AG09309 (cell line): ENCODE data around the gene ITM2B.

Experiments
- DNase-seq: peaks from one replicate; pipeline ENCODE4 v3.0.0-alpha.2; 2010; ENCODE audit warnings: low read depth
- H3K4me3 ChIP-seq: 2 replicates; pipeline ENCODE4 v1.5.1; 2011; ENCODE audit warnings: mild to moderate bottlenecking, low read depth, low read length, moderate library complexity; ENCODE audit not compliant: control insufficient read depth
- TF ChIP-seq, protein P1 (sequence below): IDR thresholded peaks from 2 replicates; pipeline ENCODE4 v1.5.1; 2011; ENCODE audit warnings: mild to moderate bottlenecking, low read depth, low read length, inconsistent platforms; ENCODE audit not compliant: insufficient read depth, control insufficient read depth; ENCODE audit errors: missing control alignments

ITM2B gene

DNA sequence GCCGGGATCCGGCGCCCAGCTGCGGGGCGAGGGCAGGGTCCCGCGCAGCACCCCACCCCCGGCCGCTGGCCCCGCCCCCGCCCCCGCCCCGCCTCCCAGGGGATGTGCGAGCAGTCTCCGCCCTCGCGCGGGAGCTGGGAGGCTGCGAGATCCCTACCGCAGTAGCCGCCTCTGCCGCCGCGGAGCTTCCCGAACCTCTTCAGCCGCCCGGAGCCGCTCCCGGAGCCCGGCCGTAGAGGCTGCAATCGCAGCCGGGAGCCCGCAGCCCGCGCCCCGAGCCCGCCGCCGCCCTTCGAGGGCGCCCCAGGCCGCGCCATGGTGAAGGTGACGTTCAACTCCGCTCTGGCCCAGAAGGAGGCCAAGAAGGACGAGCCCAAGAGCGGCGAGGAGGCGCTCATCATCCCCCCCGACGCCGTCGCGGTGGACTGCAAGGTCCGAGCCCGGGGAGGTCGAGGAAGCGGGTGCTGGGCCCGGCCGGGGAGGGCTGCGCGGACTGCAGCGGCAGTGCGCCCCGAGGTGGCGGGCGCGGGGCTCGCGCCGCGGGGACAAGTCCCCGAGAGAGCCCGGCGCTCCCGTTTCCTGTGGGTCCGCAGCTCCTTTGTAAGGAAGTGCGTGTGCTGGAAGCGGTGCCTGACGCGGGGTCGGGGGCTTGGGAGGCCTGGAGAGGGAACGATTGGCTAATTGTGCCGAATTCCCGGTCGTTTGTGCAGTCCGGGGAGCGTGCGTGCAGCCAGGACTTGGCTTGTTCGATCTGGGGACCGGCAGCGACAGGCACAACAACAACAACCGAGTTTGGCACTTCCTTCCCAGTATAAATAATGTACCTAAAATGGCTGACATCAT, at the start of gene ITM2B:
Gene ITM2B (plus strand): TSS at position 161 of the 843 bp plus-strand sequence. CDS start 155 bp downstream, at position 316.
- TF ChIP-seq, protein P1, sequence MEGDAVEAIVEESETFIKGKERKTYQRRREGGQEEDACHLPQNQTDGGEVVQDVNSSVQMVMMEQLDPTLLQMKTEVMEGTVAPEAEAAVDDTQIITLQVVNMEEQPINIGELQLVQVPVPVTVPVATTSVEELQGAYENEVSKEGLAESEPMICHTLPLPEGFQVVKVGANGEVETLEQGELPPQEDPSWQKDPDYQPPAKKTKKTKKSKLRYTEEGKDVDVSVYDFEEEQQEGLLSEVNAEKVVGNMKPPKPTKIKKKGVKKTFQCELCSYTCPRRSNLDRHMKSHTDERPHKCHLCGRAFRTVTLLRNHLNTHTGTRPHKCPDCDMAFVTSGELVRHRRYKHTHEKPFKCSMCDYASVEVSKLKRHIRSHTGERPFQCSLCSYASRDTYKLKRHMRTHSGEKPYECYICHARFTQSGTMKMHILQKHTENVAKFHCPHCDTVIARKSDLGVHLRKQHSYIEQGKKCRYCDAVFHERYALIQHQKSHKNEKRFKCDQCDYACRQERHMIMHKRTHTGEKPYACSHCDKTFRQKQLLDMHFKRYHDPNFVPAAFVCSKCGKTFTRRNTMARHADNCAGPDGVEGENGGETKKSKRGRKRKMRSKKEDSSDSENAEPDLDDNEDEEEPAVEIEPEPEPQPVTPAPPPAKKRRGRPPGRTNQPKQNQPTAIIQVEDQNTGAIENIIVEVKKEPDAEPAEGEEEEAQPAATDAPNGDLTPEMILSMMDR, result no peak
- no peak for DNase-seq

DNA sequence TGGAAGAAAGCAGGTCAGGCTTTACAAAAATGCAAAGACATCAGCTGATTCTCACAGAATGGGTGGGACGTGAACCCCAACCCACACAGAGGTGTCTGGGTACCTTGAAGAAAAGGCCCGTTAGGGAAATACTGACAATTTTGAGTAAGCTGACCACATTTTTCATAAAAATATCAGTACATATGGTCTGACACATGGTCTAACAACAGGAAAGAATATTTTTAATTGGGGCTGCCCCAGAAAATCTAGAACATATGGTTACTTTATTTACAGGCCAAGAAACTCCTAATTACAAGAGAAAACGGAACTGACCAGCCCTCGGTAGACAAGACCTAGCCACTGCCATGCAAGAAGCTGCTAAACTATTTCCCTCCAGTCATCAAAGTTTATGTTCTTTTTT, 48.7 kb upstream of the ITM2B start:
- no peak overlapping the region for H3K4me3 ChIP-seq
- TF ChIP-seq, protein P1, result no peak
- DNase-seq, result no peak

More for the DNA sequence above, at the start of gene ITM2B:
- H3K4me3 ChIP-seq, result peak within 1 kb of the TSS; percentile 90

DNA sequence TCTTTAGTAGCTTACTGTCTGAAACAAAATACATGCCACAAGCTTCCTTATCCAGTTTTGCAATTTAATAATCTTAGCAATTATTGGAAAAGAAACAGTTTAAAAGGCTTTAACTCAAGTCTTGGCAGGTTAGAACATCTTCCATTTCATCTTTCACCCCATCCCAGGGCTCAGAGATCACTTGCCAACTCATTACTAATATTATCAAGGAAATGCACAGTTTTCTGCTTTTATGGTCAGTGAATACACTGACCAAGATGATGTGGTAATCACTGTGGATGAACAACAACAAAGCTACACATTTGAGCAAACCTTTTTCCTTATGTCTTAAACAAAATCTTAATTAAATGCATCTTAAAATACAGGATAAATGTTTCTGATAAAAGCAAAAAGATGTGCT, 48.0 kb upstream of the ITM2B start:
- TF ChIP-seq, protein P1, result no peak
- no peak overlapping the region for H3K4me3 ChIP-seq
- no peak for DNase-seq

DNA sequence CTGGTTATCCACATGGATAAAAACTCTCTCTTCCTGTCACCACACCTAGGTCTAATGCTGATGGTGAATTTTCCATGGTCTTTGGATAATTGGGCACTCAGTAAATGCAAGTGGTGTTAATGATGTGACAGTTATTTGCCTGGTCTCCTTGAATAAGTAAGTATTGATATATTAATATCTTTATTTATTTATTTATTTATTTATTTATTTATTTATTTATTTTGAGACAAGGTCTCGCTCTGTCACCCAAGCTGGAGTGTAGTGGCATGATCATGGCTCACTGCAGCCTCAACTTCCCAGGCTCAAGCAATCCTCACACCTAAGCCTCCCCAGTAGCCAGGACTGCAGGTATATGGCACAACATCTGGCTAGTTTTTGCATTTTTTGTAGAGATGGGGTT, 46.3 kb upstream of the ITM2B start:
- DNase-seq, result no peak
- TF ChIP-seq, protein P1, result no peak
- no peak overlapping the region for H3K4me3 ChIP-seq

DNA sequence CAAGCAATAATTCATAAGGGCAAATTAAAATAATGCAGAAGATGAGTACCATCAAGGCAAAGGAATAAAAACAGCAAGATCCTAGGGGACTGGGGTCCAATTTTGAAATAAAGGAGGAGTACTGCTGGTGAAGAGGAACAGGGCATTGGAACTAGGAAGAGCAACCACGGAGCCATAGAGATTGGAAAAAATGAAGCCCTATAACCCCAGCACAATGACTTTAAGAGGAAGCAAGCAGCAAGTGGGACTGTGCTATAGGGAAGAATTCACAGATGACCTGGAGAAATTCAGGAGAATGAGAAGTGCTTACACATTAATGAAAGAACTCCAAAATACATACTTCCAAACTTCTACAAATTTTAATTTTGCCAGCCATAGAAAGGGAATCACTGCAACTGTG, 44.9 kb upstream of the ITM2B start:
- TF ChIP-seq, protein P1, result no peak
- no peak overlapping the region for H3K4me3 ChIP-seq
- no peak for DNase-seq

DNA sequence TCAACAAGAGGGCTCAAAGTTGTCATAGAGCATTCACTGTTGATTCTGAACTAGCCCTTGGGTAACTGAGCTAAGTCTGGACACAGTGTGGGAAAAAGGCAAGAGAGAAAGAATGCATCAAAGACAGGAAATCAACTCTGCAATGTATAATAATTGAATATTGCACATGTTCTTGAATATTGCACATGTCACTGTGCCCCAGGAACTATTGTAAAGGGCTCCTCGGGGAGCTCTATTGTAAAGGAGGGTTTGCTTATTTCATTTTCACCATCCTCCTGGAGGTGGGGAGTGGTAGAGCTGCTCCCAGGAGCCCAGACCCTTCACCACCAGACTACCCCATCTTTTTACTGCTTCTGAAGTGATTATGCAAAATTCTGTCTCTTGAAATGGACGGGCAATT, 44.4 kb upstream of the ITM2B start:
- H3K4me3 ChIP-seq, result no peak overlapping the region
- no peak for DNase-seq
- TF ChIP-seq, protein P1, result no peak

DNA sequence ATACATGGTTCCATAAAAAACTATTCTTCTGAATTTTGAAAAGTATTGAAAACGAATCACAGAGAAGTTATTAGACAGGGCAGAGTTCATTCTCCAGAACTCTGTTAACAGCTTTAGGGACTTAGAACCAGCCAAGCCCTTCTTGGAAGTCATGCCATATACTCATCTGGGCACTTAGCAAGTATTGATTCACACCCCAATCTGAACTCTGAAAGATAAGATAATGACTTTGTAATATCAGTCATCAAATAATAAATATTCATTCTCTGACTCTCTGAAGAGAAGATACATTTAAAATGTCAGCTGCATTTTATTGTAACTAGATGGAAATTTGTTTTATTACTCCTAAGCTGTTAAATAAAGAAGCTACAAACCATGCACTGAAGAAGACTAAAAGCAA, 43.8 kb upstream of the ITM2B start:
- no peak for DNase-seq
- H3K4me3 ChIP-seq, result no peak overlapping the region
- TF ChIP-seq, protein P1, result no peak
